HepG2 (cell line): ENCODE measurements around the gene ABCB4. TPM values are rescaled to one million over a fixed set of nuclear protein-coding genes. Genes with fewer than 3 reads are reported as not detected.
"Not testable (repeated sequence)": the region's sequence is repeated elsewhere in the genome, so short reads cannot be mapped to it uniquely, and the experiment has no call there.

ENCODE experiments used
- DZIP1 ChIP-seq: sonication (generic); formaldehyde crosslinking; IDR thresholded peaks from 2 replicates; pipeline ENCODE4 v1.5.0; 2020; ENCODE audit warnings: mild to moderate bottlenecking, missing genetic modification reagents
- FOSL2 ChIP-seq: sonication (generic); formaldehyde crosslinking; IDR thresholded peaks from 2 replicates; pipeline ENCODE4 v1.4.0; 2020; ENCODE audit warnings: missing genetic modification reagents
- GABPB1 ChIP-seq: IDR thresholded peaks from 2 replicates; pipeline ENCODE4 v1.6.1; 2016; ENCODE audit warnings: mild to moderate bottlenecking, missing genetic modification reagents, moderate library complexity, missing compliant biosample characterization
- MAZ ChIP-seq, 2 experiments: sonication (generic) in 1 of 2; formaldehyde crosslinking in 1 of 2; IDR thresholded peaks; 2 replicates each; pipeline versions ENCODE4 v1.5.0 to v1.6.1; 2012 to 2020; ENCODE audit warnings: low read depth in 2 of 2, mild to moderate bottlenecking in 2 of 2, borderline replicate concordance in 1 of 2, improper control_type of control experiment in 1 of 2, low read length in 1 of 2, missing genetic modification reagents in 1 of 2, moderate library complexity in 1 of 2
- MED13 ChIP-seq: sonication (generic); formaldehyde crosslinking; IDR thresholded peaks from 2 replicates; pipeline ENCODE4 v1.5.0; 2020; ENCODE audit warnings: missing genetic modification reagents
- NR2F1 ChIP-seq, 2 experiments: fragments of 450-650 bp in 1 of 2; formaldehyde crosslinking in 1 of 2; IDR thresholded peaks; 2 replicates each; pipeline versions ENCODE4 v1.5.0 to v1.6.1; 2016 to 2020; ENCODE audit warnings: mild to moderate bottlenecking in 1 of 2, missing compliant biosample characterization in 1 of 2, missing genetic modification reagents in 1 of 2, moderate library complexity in 1 of 2
- REST ChIP-seq, 2 experiments: IDR thresholded peaks; 2 replicates each; pipeline ENCODE4 v1.6.1; 2011 to 2012; ENCODE audit warnings: low read length in 2 of 2, borderline replicate concordance in 1 of 2, low read depth in 1 of 2, mild to moderate bottlenecking in 1 of 2, moderate library complexity in 1 of 2
- SOX13 ChIP-seq, 3 experiments: fragments of 450-650 bp in 1 of 3; sonication (generic) in 1 of 3; formaldehyde crosslinking in 1 of 3; IDR thresholded peaks in 2 of 3; conservative IDR thresholded peaks in 1 of 3; 2 replicates each; pipeline versions ENCODE4 v1.5.0 to v1.6.1; 2016 to 2020; ENCODE audit warnings: antibody characterized with exemption in 1 of 3, mild to moderate bottlenecking in 1 of 3, missing compliant biosample characterization in 1 of 3, missing genetic modification reagents in 1 of 3, moderate library complexity in 1 of 3
- SP4 ChIP-seq: sonication (generic); formaldehyde crosslinking; IDR thresholded peaks from 2 replicates; pipeline ENCODE4 v1.8.1; 2023; ENCODE audit warnings: mild to moderate bottlenecking, missing genetic modification reagents
- SRY ChIP-seq: sonication (generic); formaldehyde crosslinking; IDR thresholded peaks from 2 replicates; pipeline ENCODE4 v1.8.0; 2022; ENCODE audit warnings: mild to moderate bottlenecking, missing genetic modification reagents
- TFDP2 ChIP-seq: sonication (generic); formaldehyde crosslinking; IDR thresholded peaks from 2 replicates; pipeline ENCODE4 v1.4.0; 2020; ENCODE audit warnings: missing genetic modification reagents
- ZBTB33 ChIP-seq: sonication (generic); formaldehyde crosslinking; IDR thresholded peaks from 2 replicates; pipeline ENCODE4 v1.4.0; 2020; ENCODE audit warnings: missing genetic modification reagents
- ZBTB7B ChIP-seq: sonication (generic); formaldehyde crosslinking; IDR thresholded peaks from 2 replicates; pipeline ENCODE4 v1.4.0; 2020; ENCODE audit warnings: missing genetic modification reagents
- ZNF563 ChIP-seq: sonication (generic); formaldehyde crosslinking; IDR thresholded peaks from 2 replicates; pipeline ENCODE4 v1.8.0; 2022; ENCODE audit warnings: mild to moderate bottlenecking, moderate library complexity, missing genetic modification reagents
- ZNF749 ChIP-seq: sonication (generic); formaldehyde crosslinking; IDR thresholded peaks from 2 replicates; pipeline ENCODE4 v1.8.0; 2022; ENCODE audit warnings: mild to moderate bottlenecking, missing genetic modification reagents, moderate library complexity, borderline replicate concordance
- polyA plus RNA-seq, 8 experiments: library from polyadenylated mRNA; depleted of rRNA in 3 of 8; stranded (reverse) in 7 of 8; unstranded in 1 of 8; fragments of >200 nt; fragmentation: Illumina TruSeq in 4 of 8; extraction: Trizol in 4 of 8; gene quantifications; 2 replicates each; pipeline versions ENCODE4 v1.2.1 to v1.2.3, GENCODE V29; 2011 to 2016; ENCODE audit warnings: low read depth in 4 of 8, missing spikeins in 1 of 8, mixed read lengths in 1 of 8; ENCODE audit not compliant: insufficient read depth in 1 of 8
- total RNA-seq, 5 experiments: library from RNA; depleted of rRNA; stranded (reverse); fragments of >200 nt; fragmentation: Illumina TruSeq; extraction: Trizol; gene quantifications; 2 replicates each; pipeline ENCODE4 v1.2.3, GENCODE V29; 2016; ENCODE audit warnings: low read depth in 1 of 5

ABCB4 gene
- total and polyA plus RNA-seq, 2 of the 13 experiments (the other 11 are each of a cell fraction or from before 2014, with no cell fraction given), result 18.0 to 32.4 TPM

- 0 out of 2 replicates have a peak, but pooled peaks have one; percentile 6 for TF ChIP-seq ZBTB33 (CRISPR knock-in tag)
- TF ChIP-seq REST (IDR thresholded peaks at IDR 0.05; ENCODE audit: borderline replicate concordance in 1 of 2, low read depth in 1 of 2, low read length in 2 of 2), result 0 out of 4 replicates have a peak, but pooled peaks of 1 of the 2 experiments have one; percentile 34
- peak; percentile 81; the same call in 1 of the 2 replicates for TF ChIP-seq SRY (CRISPR knock-in tag)
- TF ChIP-seq FOSL2 (CRISPR knock-in tag), result peak; percentile 57
- peak; percentile 80; the same call in 1 of the 2 replicates for TF ChIP-seq DZIP1
- TF ChIP-seq MAZ (IDR thresholded peaks at IDR 0.05; ENCODE audit: borderline replicate concordance, low read depth, low read length), result not testable (repeated sequence)
- TF ChIP-seq MAZ (CRISPR knock-in tag; IDR thresholded peaks at IDR 0.05; ENCODE audit: low read depth), result peak; percentile 79; the same call in 1 of the 2 replicates
- TF ChIP-seq TFDP2 (CRISPR knock-in tag), result peak; percentile 44; the same call in 1 of the 2 replicates
- TF ChIP-seq ZBTB7B, result peak; percentile 96
- TF ChIP-seq ZNF563 (CRISPR knock-in tag), result peak; percentile 86; the same call in 1 of the 2 replicates
- TF ChIP-seq MED13 (CRISPR knock-in tag), result peak; percentile 61; the same call in 1 of the 2 replicates
- peak; percentile 40; the same call in 1 of the 2 replicates for TF ChIP-seq GABPB1 (CRISPR knock-in tag)
- TF ChIP-seq SP4 (CRISPR knock-in tag), result peak; percentile 69
- TF ChIP-seq NR2F1 (CRISPR knock-in tag; IDR thresholded peaks at IDR 0.05), result 0 out of 4 replicates have a peak, but pooled peaks of 1 of the 2 experiments have one; percentile 24
- TF ChIP-seq SOX13 (IDR thresholded peaks at IDR 0.05), result peak; percentile 86
- TF ChIP-seq SOX13 (CRISPR knock-in tag; conservative IDR thresholded peaks at IDR 0.05 in 1 of 2, IDR thresholded peaks at IDR 0.05 in 1 of 2), result peak in 1 of 2 experiments; percentile 89; a peak in 2 of 4 replicates
- TF ChIP-seq ZNF749, result peak; percentile 38; the same call in 1 of the 2 replicates
Measured at GRCh38 chr7:87464830-87465533, 10.5 kb downstream of the ABCB4 start (continued).
